Measurements from ENCODE around the gene NELL2.
A peak's percentile ranks its signal among the peaks of the same experiment; 100 is the strongest.
"Not testable (repeated sequence)": the region's sequence is repeated elsewhere in the genome, so short reads cannot be mapped to it uniquely, and the experiment has no call there.

The NELL2 gene

DNA sequence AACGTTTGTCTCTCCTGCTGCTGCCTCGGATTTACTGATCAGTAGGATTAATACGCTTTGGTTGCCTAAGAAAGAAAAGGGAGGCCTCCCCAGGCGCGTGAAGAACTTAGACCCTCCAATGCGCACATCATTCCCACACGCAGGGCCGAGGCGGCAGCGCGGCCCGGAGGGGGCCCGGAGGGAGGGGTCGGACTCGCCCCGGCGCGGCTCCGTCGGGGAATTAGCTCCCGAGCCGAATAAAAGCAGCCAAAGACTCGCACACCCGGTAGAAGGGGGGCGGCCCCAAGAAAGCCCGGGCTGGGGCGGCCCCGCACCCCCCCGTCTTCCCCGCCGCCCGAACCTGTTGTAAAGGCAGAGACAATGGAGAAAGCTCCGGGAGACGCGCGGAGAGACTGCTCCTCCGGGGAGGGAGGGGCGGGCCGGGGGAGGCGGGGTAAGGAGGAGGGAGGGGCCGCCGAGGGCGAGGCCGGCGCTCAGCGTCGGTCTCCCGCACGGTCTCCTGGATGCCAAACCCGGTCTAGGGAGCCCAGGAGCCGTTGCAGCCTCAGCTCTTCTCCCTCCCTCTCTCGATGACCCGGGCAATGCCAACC is at the start of gene NELL2:
TSS of gene NELL2 (minus strand) at position 362 of the 590 bp plus-strand sequence. CDS start 446 bp downstream, outside the sequence.
- DNase-seq: peak in 1 of 3 donors; percentile 15

- no peak for DNase-seq
Observed at GRCh38 chr12:44921736-44922135, 45.6 kb upstream of the NELL2 start.

GRCh38 chr12:44917141-44917540 is 41.0 kb upstream of the NELL2 start:
- no peak for DNase-seq

- no peak for DNase-seq
Observed at GRCh38 chr12:44915958-44916357, 39.8 kb upstream of the NELL2 start.

DNA sequence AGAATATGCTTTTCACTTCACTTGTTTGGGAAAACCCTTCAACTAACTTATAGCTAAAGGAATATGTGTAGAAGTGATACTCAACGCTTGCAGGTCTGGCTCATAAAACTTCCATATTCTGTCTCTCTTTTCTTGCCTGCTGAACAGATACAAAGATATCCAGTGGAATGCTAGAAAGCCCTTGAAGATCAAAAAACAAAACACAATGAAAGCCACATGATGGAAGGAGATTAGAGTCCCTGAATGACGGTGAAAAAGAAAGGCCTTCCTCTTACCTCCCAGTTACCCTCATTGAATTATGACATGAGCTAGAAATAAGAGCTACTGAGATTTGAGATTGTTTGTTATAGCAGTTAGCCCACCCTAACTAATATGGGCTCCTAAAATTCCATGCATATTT is 28.2 kb upstream of the NELL2 start:
- no peak for DNase-seq

GRCh38 chr12:44898108-44898507 is 22.0 kb upstream of the NELL2 start:
- DNase-seq: not testable (repeated sequence)

DNA sequence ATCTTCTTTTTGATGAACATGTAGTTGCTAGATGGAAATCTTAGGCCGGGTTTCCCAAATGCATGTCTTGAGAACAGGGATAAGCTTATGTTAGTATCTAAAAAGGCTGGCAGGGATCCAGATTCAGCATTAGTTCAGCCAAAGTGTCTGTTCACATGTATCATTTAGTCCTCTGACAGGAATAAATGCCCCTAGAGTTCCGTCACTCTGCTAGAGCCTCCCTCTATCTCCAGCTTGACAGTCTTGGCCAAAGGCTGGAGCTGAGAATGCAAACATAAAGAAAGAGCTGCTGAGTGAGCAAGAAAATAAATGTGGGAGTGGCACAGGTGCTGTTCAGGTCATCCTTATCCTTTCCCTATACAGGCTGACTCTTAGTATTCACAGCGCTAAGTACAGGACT is 13.8 kb upstream of the NELL2 start:
- DNase-seq: no peak

- no peak for DNase-seq
Observed at GRCh38 chr12:44889162-44889561, 13.0 kb upstream of the NELL2 start.

DNA sequence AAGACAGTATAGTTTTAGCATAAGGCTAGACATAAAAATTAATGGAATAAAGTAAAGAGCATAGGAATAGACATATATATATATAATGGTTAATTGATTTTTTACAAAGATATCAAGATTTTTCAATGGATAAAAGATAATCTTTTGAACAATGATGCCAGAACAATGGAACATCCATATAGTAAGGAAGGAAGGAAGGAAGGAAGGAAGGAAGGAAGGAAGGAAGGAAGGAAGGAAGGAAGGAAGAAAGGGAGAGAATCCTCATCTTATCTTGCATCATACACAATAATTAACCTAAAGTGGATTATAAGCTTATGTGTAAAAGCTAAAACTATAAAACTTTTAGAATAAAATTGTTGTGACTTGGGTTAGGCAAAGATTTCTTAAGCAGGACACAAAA is 9.8 kb upstream of the NELL2 start:
- no peak for DNase-seq

GRCh38 chr12:44881197-44881596 is 5.1 kb upstream of the NELL2 start:
- DNase-seq: no peak

- peak in 1 of 3 donors; percentile 2 for DNase-seq
Observed at GRCh38 chr12:44876544-44877410, 662 bp upstream of the NELL2 start.

- no peak for DNase-seq
Observed at GRCh38 chr12:44875417-44875953, 630 bp downstream of the NELL2 start.

- DNase-seq: no peak
Observed at GRCh38 chr12:44874981-44875416, 1.1 kb downstream of the NELL2 start.

- no peak for DNase-seq
Observed at GRCh38 chr12:44873898-44874297, 2.2 kb downstream of the NELL2 start.

GRCh38 chr12:44869503-44869902 is 6.6 kb downstream of the NELL2 start:
- no peak for DNase-seq

- no peak for DNase-seq
Observed at GRCh38 chr12:44863867-44864266, 12.2 kb downstream of the NELL2 start.

- DNase-seq: no peak
Observed at GRCh38 chr12:44859998-44860689, 16.0 kb downstream of the NELL2 start.

- no peak for DNase-seq
Observed at GRCh38 chr12:44858226-44858855, 17.8 kb downstream of the NELL2 start.

DNA sequence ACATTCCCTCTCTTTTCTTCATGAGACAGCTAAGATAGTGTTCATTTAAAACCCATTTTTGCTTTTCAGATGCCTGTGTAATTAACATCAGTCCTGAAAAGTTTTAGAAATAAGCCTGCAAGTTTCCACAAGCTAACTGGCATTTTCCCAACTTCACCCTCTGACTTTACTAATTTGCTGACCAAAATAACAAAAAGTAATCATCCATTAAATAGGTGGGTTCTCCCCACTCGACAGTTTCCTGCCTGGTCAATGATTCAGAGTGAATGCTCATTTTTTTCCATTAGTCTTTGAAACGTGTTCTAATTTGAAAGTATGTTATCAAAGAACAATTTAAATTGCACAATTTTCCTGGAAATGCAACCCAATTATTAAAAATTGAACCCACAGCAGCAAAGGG is 23.6 kb downstream of the NELL2 start:
- DNase-seq: no peak

DNA sequence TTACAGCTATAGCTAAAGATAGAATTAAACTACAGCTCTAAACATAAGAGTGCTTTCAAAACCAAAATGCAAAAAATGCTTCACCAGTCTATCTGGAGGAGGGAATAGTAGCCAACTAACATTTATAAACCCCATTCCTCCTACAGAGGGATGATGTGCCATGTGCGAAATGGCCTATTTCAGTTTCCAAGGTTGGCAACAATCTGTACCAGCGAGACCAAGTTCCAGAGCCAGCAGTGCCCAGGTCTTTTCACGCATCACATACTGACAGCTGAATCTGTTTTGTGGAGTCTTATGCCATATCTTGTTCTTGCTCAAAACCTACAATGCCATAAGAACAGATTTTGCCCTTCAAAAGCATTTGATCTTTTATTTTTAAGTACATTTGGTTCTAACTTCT is 24.5 kb downstream of the NELL2 start:
- no peak for DNase-seq

- DNase-seq: no peak
Observed at GRCh38 chr12:44848703-44849085, 27.4 kb downstream of the NELL2 start.

DNA sequence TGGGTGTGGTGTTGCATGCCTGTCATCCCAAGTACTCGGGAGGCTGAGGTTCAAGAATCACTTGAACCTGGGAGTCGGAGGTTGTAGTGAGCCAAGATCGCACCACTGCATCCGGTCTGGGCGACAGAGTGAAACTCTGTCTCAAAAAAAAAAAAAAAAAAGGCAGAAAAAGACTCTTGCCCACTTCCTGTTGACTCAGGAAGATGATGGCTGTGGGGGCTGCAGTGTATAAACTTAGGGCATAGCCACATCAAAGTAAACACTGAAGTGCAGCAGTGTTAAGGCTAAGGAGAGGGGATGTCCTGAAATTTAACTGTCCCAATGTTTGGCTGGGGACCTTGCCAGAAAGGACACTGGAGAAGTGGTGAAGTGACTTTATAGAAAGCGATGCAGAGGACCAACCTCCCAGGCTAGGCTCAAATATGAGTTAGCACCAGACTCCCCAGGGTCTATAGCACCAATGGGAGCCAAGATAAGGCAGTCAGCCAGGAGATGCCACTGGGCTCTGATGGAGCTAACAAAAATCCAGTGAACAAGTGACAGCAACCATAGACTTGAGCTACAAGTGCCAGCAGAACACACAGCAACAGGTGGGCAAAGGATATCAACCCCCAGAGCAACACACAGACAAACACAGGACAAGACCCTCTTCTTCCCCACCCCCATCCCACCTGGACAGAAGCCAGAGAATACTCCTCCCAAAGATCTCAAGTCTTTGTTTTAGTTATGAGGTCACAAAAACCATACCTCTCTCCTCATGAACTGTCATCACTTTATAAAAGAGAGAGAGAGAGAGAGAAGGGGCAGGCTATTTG is 28.0 kb downstream of the NELL2 start:
- DNase-seq: no peak

Measured in suppressor macrophage treated with lipopolysaccharide for 1 hour (primary cell).